HG03060 (cell line): ENCODE results near the gene SBF1.

Experiments used
- ATAC-seq: cut with Tn5 transposase; IDR thresholded peaks from one replicate; pipeline ENCODE4 v1.9.1; 2021; ENCODE audit warnings: low read depth, moderate number of reproducible peaks; ENCODE audit not compliant: unreplicated experiment

Gene SBF1

GRCh38 chr22:50506611-50507420 is 32.0 kb upstream of the SBF1 start:
- ATAC-seq, result no peak

DNA sequence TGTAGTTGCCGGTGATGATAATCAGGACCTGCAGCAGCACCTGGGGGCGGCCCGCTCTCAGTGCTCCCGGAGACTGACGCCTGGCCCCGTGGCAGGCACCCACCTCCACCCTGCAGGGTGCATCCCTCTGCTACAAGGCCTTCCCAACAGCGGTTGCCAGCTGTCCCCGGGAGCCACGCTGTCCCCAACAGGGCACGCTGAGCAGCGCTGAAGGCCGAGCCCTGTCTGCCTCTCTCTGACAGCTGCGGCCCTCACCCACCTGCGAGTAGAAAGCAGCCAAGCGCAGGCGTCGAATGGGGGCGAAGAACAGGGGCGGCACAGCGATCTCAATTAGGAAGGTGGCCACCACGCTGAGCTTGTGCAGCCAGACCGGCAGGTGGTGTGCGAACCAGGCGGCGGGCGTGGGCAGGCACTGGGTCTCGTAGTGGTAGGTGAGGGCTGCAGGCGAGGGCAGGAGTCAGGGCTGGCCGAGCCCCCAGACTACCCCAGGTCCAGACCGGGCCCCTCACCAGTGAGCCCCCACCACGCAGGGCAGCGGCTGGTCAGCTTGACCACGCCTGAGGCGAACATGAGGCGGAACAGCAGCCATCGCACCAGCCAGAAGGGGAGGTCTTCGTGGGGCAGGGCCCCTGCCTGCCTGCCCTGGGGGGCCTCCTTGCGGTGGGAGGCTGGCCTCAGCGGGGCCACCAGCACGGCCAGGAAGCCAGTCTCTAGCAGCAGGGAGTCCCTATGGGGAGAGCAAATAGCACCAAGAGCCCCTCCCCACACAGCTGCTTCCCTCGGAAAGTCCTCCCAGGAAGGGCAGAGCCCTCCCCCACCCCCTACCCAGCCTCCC is 31.2 kb upstream of the SBF1 start:
- ATAC-seq, result no peak

DNA sequence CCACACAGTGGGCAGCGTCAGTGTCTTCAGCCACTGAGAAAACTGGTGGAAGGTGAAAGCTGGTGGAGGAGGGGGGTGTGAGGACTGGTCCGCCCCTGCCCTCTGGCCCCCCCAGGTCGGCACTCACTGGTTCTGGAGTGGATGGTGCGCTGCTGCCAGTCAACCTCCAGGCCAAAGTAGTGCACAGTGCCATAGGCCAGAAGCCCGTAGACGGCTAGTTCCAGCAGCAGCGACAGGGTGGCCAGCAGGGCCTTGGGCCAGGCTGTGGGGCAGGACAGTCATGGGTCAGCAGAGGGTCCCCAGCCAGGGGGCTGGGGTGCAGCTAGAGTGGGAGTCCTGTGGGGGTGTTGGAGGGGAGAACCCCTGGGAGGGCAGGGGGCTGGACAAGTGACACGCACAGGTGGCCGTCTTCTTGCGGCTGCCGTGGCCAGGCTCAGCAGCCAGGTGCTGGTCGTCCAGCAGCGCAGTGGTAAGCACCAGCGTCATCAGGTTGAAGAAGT is 30.5 kb upstream of the SBF1 start:
- ATAC-seq, result no peak

GRCh38 chr22:50504369-50505211 is 29.8 kb upstream of the SBF1 start:
- no peak for ATAC-seq

DNA sequence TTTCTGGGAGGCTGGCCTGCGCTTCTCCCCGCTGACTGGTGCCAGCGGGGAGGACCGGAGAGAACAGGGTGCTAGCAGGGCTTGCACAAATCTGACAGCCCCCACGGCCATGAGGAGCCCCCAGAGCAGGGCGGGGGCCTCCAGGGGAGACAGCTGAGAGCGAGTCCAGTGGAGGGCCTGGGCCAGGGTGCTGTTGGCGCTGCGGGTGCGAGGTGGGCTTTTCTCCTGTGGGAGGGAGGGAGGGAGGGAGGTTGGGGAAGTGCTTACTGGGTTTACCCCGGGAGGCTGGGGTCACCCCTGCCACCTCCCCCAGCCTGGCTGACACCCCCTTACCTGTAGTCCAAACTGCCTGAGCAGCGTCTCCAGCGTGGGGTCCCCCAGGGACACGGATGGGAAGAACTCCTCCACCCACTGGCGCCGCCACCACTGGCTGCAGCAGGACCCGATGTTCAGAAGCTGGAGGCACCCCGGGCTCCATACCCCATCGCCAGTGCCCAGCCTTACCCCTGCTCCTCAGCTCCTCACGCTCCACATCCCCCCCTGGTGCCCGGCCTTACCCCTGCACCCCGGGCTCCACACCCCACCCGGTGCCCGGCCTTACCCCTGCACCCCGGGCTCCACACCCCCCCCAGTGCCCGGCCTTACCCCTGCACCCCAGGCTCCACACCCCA is 28.8 kb upstream of the SBF1 start:
- no peak for ATAC-seq

DNA sequence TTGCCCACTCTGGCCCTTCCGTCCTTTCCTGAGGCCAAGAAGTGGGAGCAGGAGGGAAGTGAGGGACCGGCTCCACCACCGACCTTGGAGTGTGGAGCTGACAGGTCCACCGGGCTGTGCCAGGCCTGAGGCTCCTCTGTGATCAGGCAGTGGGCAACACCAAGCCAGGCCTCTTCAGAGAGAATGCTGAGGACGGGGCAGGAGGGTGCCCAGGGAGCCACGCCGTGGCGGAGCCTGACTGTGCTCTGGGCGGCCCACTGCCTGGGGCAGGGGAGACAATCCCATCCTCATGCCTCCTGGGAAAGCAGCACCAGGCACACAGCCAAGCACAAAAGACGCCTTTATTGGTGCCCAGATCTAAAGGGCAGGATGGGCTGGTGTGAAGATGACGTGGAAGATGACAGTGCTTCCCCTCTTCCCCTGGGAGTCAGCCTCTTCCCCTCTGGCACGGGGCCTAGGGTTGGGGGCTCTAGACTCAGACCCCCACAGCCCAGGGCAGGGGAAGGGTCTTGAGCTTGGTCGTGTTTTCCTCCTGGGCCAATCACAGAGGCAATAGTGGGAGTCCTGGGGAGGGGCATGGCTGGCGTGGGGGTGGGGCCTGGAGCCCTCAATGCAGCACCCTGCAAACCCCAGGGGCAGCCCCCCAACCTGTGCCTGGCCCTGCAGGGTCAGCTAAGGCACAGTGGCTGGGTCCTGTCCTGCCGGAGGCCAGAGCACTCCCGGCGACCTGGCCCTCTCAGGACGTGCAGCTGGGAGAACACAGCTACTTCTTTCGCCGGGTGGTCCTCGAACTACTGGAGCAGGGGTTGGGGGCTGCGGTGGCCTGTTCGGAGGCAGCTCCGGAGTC is 28.0 kb upstream of the SBF1 start:
- ATAC-seq, result no peak

DNA sequence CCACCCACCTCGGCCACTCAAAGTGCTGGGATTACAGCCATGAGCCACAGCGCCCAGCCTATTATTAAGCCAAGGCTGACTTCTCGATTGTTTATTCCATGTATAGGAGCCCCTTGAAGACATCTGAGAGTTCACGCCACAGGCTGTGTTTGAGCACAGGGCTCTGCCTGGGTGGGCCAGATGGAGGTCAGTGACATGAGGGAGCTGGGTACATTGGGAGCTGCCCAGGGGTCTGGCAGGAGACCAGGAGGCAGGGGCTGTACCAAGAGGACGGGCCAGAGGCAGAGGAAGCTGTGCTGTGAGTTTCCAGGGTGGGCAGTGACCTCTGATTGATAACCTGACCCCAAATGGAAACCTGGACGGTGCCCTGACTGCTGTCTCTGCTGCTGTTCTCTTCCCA is 27.3 kb upstream of the SBF1 start:
- no peak for ATAC-seq

DNA sequence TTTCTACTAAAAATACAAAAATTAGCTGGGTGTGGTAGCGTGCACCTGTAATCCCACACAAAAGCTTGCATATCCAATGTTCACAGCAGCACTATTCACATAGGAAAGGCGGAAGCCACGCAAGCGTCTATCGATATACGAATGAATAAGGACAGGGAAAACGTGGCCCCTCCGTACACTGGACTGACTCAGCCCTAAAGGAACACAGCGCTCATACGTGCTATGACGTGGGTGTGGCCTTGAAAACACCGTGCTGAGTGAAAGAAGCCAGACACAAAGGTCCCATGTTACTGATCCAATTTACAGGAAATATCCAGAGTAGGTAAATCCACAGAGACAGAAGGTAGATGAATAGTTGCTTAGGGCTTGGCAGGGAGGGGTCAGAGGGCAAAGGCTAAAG is 25.6 kb upstream of the SBF1 start:
- no peak for ATAC-seq

GRCh38 chr22:50498322-50498890 is 23.6 kb upstream of the SBF1 start:
- no peak for ATAC-seq

GRCh38 chr22:50497093-50497492 is 22.3 kb upstream of the SBF1 start:
- no peak for ATAC-seq

DNA sequence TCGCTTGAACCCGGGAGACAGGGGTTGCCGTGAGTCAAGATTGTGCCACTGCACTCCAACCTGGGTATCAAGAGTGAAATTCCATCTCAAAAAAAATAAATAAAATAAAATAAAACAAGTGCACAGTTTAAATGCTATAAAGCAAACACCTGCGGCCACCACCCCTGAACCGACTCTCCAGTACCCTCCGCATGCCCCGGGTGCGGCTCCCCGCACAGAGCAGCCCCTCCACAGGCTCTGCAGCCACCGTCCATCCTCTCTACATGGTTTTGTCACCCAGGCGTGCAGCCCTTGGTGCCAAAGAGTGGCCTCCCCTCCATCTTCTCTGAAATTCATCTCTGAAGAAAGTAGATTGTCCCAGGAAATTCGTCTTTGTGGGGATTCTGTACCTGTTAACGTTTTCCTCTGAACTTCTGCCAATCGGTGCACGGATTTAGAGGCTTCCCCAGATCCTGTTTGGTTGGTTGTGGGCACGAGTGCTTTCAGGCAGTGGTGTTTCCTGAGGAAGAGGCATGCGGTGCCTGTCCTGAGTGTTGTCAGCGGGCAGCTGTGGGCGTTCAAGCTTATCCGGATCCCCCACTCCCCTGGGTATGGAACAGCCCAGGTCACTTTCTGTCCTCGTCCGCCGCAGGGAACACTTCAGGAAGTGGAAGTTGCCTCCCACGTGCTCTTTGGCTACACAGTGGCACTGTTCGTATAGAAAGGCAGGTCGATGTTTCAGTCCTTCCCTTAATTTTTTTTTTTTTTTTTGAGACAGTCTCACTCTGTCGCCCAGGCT is 15.9 kb upstream of the SBF1 start:
- ATAC-seq, result no peak

- no peak for ATAC-seq
Measured at GRCh38 chr22:50489363-50490243, 14.8 kb upstream of the SBF1 start.

DNA sequence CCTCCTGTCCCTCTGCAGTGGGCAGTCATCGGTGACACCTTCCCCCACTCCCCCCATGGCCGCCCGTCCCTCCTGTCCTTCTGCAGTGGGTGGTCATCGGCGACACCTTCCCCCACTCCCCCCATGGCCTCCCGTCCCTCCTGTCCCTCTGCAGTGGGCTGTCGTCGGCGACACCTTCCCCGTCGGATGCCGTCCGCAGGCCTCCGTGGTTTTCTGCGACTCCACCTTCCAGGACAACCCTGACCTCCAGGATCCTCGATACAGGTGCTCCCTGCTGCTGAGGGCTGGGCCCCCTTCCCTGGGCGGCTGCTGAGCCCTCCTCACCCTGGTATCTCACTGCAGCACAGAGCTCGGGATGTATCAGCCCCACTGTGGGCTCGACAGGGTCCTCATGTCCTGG is 14.1 kb upstream of the SBF1 start:
- no peak for ATAC-seq

DNA sequence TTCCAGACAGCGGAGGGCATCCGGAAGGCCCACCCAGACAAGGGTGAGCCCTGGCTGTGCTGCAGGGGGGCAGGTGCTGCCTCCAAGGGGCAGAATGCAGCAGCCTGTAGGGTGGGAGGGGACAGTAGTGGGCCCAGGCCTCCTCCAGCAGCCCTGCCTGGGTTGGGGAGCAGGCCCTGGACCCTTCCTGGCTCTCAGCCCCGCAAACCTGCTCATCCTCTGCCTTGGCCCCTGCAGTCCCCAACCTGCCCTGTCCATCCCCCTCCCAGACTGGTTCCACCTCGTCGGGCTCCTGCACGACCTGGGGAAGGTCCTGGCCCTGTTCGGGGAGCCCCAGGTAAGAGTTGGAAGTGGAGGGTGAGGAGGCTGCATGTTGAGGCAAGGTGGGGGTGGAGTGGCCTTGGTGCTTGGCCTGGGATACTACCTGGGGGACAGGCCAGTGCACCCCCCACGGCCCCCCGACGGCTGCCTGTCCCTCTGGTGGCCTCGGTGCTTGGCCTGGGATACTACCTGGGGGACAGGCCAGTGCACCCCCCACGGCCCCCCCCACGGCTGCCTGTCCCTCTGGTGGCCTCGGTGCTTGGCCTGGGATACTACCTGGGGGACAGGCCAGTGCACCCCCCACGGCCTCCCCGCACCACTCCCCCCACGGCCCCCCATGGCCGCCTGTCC is 13.3 kb upstream of the SBF1 start:
- ATAC-seq, result no peak

- ATAC-seq, result no peak
Measured at GRCh38 chr22:50487290-50488005, 12.6 kb upstream of the SBF1 start.
